Esophagus squamous epithelium (tissue), 5 donors: Measurements from ENCODE around the gene RABGAP1L. TPM values are rescaled to one million over a fixed set of nuclear protein-coding genes. Genes with fewer than 3 reads are reported as not detected.

Source experiments
- DNase-seq: peaks from one replicate; lab custom pipeline; 2025; lab: John Stamatoyannopoulos, UW
- H3K27ac ChIP-seq, 4 donors: fragments of 200-600 bp; sonication (generic); one replicate each; pipeline ENCODE4 v1.5.1; 2016 to 2019; ENCODE audit warnings: mild to moderate bottlenecking in 1 of 4
- H3K27me3 ChIP-seq, 4 donors: fragments of 200-600 bp; sonication (generic); 1 replicate in 3 of 4; 2 replicates in 1 of 4; pipeline versions ENCODE4 v1.5.1 to v1.6.0; 2017 to 2021; ENCODE audit warnings: antibody characterized with exemption in 1 of 4
- H3K36me3 ChIP-seq, 3 donors: fragments of 200-600 bp; sonication (generic); one replicate each; pipeline ENCODE4 v1.5.1; 2016 to 2019
- H3K4me1 ChIP-seq, 3 donors: fragments of 200-600 bp; sonication (generic); one replicate each; pipeline ENCODE4 v1.5.1; 2017 to 2019
- H3K4me3 ChIP-seq, 4 donors: fragments of 200-600 bp; sonication (generic); 1 replicate in 3 of 4; 2 replicates in 1 of 4; pipeline ENCODE4 v1.5.1; 2016 to 2019; ENCODE audit warnings: mild to moderate bottlenecking in 2 of 4, moderate library complexity in 1 of 4
- H3K9me3 ChIP-seq, 3 donors: fragments of 200-600 bp; sonication (generic); one replicate each; pipeline ENCODE4 v1.5.1; 2016 to 2019
- POLR2A ChIP-seq, 4 donors: fragments of 450-650 bp; IDR thresholded peaks; one replicate each; pipeline ENCODE4 v1.6.1; 2017; ENCODE audit warnings: antibody characterized with exemption in 4 of 4, mild to moderate bottlenecking in 4 of 4, moderate library complexity in 3 of 4
- WGBS, 2 donors: methylation state at CpG; one replicate each; pipeline ENCODE4 v1.1.5; 2018; 5-methylcytosine and 5-hydroxymethylcytosine counted together
- intact Hi-C: fragments of 100-400 bp; cut with DNase I; formaldehyde crosslinking; loops from one replicate; pipeline ENCODE4 v1.15.0; 2022
- total RNA-seq, 4 donors: library from RNA; depleted of rRNA; stranded (reverse); fragments of >200 nt; gene quantifications; one replicate each; pipeline ENCODE4 v1.1.0, GENCODE V29; 2016
- TF ChIP-seq, protein P1 (sequence below), 6 experiments: fragments of 450-650 bp in 4 of 6; fragments of 200-600 bp in 2 of 6; sonication (generic) in 2 of 6; IDR thresholded peaks; one replicate each; pipeline ENCODE4 v1.5.1; 2016 to 2019; ENCODE audit warnings: antibody characterized with exemption in 6 of 6, mild to moderate bottlenecking in 4 of 6, moderate library complexity in 4 of 6
- donor health status: DM: yes; HTN: yes; CAD: no.

RABGAP1L gene
- total RNA-seq, 4 donors from 2014 or later, result 35.7 to 45.6 (median 41.0) TPM

DNA sequence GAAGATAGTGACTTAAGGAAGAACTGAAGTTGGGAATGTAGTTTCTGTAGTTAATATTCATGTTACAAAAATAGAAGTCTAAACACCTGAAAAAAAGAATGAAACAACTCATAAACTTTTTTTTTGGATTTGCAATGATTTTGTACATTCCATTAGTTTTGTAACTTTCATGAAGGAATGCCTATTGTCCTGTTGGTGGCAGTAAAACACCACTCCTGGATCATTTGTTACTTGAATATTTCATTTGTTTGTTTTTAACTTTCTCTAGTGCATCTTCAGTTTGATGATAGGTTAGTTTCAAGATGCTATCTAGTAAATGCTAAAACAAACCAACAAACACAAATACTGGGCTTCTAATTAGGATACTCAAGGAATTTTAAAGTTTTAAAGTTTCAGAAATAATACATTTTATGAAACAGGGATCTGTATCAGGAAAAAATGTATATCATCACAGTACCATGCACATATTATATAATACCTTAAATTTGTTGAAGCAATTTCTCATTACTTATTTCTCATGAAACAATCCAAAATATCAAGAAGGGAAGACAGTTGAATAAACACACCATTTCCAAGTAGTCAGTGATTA lies 610.7 kb downstream of the RABGAP1L start:
- TF ChIP-seq, protein P1, sequence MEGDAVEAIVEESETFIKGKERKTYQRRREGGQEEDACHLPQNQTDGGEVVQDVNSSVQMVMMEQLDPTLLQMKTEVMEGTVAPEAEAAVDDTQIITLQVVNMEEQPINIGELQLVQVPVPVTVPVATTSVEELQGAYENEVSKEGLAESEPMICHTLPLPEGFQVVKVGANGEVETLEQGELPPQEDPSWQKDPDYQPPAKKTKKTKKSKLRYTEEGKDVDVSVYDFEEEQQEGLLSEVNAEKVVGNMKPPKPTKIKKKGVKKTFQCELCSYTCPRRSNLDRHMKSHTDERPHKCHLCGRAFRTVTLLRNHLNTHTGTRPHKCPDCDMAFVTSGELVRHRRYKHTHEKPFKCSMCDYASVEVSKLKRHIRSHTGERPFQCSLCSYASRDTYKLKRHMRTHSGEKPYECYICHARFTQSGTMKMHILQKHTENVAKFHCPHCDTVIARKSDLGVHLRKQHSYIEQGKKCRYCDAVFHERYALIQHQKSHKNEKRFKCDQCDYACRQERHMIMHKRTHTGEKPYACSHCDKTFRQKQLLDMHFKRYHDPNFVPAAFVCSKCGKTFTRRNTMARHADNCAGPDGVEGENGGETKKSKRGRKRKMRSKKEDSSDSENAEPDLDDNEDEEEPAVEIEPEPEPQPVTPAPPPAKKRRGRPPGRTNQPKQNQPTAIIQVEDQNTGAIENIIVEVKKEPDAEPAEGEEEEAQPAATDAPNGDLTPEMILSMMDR (IDR thresholded peaks at IDR 0.05), result peak; percentile 31 to 80 (median 62)
- TF ChIP-seq POLR2A (IDR thresholded peaks at IDR 0.05), result no peak
- Histone ChIP-seq H3K4me1 (no peaks in the 10 kb centered on the region), H3K9me3 (no peaks in the 10 kb centered on the region), H3K27me3 (no peaks in the 10 kb centered on the region), H3K27ac (no peak overlapping the region), H3K4me3 (no peak overlapping the region), H3K36me3 (no peaks in the 10 kb centered on the region)
- intact Hi-C loops, result loop anchor here (10.0 kb wide), 1 partner anchor 215 kb away; no protein-coding TSS in a partner anchor
- DNase-seq, result no peak

DNA sequence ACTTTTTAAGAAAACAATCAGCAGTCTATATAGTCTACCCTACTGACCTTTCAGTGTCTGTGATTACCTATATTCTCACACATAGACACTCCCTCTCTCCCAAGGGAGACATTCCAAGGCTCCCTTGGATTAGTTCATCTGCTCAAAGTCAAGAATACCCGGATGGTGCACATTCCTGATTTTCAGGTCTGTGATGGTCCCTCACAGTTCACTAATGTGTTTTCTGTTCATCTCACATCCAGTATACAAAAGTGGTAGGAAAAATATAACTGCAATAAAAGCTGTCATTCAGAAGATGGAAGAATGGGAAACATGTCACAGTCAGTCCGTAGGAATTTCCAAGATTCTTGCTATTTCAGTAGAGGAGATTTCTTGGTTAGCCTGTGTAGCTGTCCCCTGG lies 616.3 kb downstream of the RABGAP1L start:
- 86 to 92% methylated on average over 2 of the region's 2 CpGs for WGBS, 2 donors

DNA sequence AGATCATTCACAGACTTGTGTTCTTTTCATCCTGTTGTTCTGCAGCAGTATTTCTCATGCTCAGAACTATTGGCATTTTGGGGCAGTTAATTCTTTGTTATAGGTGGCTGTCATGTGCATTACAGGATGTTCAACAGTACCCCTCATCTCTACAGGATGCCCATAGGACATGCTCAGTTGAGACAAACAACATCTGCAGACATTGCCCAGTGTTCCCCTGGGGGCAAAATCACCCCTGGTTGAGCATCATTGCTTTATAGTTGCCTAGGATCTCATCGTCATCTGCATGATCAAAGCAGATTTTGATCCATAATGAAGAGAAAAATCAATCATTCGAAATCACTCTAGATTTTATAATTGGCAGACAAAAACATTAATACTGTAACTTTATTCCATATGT lies 617.9 kb downstream of the RABGAP1L start:
- WGBS, 2 donors, result 94 to 96% methylated on average over 2 of the region's 2 CpGs
- intact Hi-C loops, result loop anchor here (10.0 kb wide), 1 partner anchor 208 kb away; no protein-coding TSS in a partner anchor
- H3K27ac ChIP-seq, result no peak overlapping the region
- no peaks in the 10 kb centered on the region for H3K9me3 ChIP-seq
- no peak for DNase-seq
- no peaks in the 10 kb centered on the region for H3K36me3 ChIP-seq
- TF ChIP-seq, protein P1 (IDR thresholded peaks at IDR 0.05), result no peak
- H3K27me3 ChIP-seq, result no peaks in the 10 kb centered on the region
- no peak overlapping the region for H3K4me3 ChIP-seq
- no peaks in the 10 kb centered on the region for H3K4me1 ChIP-seq

More for the DNA sequence above, 616.3 kb downstream of the RABGAP1L start:
- Histone ChIP-seq H3K4me1 (no peaks in the 10 kb centered on the region), H3K27ac (no peak overlapping the region), H3K4me3 (no peak overlapping the region), H3K27me3 (no peaks in the 10 kb centered on the region), H3K36me3 (no peaks in the 10 kb centered on the region), H3K9me3 (no peaks in the 10 kb centered on the region)
- no peak for TF ChIP-seq POLR2A (IDR thresholded peaks at IDR 0.05)
- TF ChIP-seq, protein P1 (IDR thresholded peaks at IDR 0.05), result no peak
- intact Hi-C loops, result loop anchor here (10.0 kb wide), 1 partner anchor 209 kb away; no protein-coding TSS in a partner anchor
- DNase-seq, result no peak

DNA sequence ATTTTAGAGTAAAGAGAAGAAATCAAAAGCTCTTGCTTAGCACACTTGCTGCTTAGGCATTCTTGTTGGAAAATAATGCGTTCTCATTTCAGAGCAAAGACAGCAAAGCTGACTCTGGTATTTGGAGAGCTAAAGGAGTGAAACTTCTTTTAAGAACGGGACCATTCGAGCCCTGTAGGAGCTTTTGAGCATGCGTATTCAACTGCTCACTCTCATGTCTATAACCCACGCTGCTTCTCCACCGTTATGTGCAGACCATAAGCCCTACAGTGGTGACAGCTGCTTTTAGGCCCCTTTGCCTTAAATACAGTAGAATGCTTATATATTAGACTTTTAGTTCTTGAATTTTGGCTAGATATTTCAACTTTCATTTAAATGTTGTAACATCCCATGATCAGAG lies 626.2 kb downstream of the RABGAP1L start:
- Histone ChIP-seq H3K9me3 (no peaks in the 10 kb centered on the region), H3K4me3 (no peak overlapping the region), H3K4me1 (no peaks in the 10 kb centered on the region), H3K36me3 (no peaks in the 10 kb centered on the region), H3K27ac (no peak overlapping the region), H3K27me3 (no peaks in the 10 kb centered on the region)
- no peak for TF ChIP-seq POLR2A (IDR thresholded peaks at IDR 0.05)
- TF ChIP-seq, protein P1 (IDR thresholded peaks at IDR 0.05), result no peak
- intact Hi-C loops, result no loop called here
- WGBS, 2 donors, result 92 to 93% methylated on average over 6 of the region's 6 CpGs
- no peak for DNase-seq

DNA sequence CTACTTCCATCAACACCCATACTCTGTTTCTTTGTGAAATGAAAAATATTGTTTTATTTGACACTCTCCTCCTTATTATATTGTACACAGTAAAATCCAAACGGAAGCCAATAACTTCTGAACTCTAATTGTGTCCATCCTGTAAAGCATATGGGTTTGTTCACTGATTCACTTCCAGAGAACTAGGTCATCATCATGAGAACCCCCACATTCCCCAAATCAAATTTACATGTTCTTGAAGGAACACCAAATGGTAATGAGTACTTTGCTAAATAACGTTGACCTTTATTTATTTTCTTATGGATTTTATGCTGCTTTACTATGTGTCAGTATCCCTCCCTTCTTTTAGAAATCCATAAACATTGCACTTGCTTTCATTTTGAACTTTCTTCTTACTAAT lies 627.0 kb downstream of the RABGAP1L start:
- Histone ChIP-seq H3K9me3 (no peaks in the 10 kb centered on the region), H3K36me3 (no peaks in the 10 kb centered on the region), H3K27me3 (no peaks in the 10 kb centered on the region), H3K4me3 (no peak overlapping the region), H3K4me1 (no peaks in the 10 kb centered on the region), H3K27ac (no peak overlapping the region)
- WGBS, 2 donors, result 40 to 49% methylated on average over 2 of the region's 2 CpGs
- DNase-seq, result no peak
- intact Hi-C loops, result no loop called here
- TF ChIP-seq, protein P1 (IDR thresholded peaks at IDR 0.05), result no peak
- TF ChIP-seq POLR2A (IDR thresholded peaks at IDR 0.05), result no peak
